Right kidney (tissue), 9 donors: ENCODE results near the gene IZUMO1.
"Not testable (repeated sequence)": the region's sequence is repeated elsewhere in the genome, so short reads cannot be mapped to it uniquely, and the experiment has no call there.

Experiments used
- DNase-seq: peaks from one replicate; pipeline ENCODE4 v3.0.0-alpha.2; 2016
- long read RNA-seq, 8 donors: transcript quantifications; one replicate each; lab custom pipeline, GENCODE V29; 2026

IZUMO1 gene
- long read RNA-seq, donor 1, result 0 reads
- long read RNA-seq, donor 2, result 0 reads
- long read RNA-seq, donor 3, result 0 reads
- long read RNA-seq, donor 4, result 0 reads
- long read RNA-seq, donor 5, result 0 reads
- long read RNA-seq, donor 6, result 0 reads
- long read RNA-seq, donor 7, result 0 reads
- long read RNA-seq, donor 8, result 0 reads

- DNase-seq, result peak; percentile 90
Observed at GRCh38 chr19:48746738-48747575, at the start of gene IZUMO1. Gene IZUMO1 (minus strand): TSS chr19:48746909. CDS start chr19:48745859, 1,050 bp downstream.

- no peak for DNase-seq
Observed at GRCh38 chr19:48795685-48796070, 49.0 kb upstream of the IZUMO1 start.

- DNase-seq, result peak; percentile 96
Observed at GRCh38 chr19:48795055-48795684, 48.5 kb upstream of the IZUMO1 start.

GRCh38 chr19:48794291-48794690 lies 47.6 kb upstream of the IZUMO1 start:
- no peak for DNase-seq

- no peak for DNase-seq
Observed at GRCh38 chr19:48793271-48793670, 46.6 kb upstream of the IZUMO1 start.

GRCh38 chr19:48787331-48787730 lies 40.6 kb upstream of the IZUMO1 start:
- not testable (repeated sequence) for DNase-seq

- DNase-seq, result not testable (repeated sequence)
Observed at GRCh38 chr19:48786422-48786821, 39.7 kb upstream of the IZUMO1 start.

GRCh38 chr19:48784527-48784926 lies 37.8 kb upstream of the IZUMO1 start:
- no peak for DNase-seq

GRCh38 chr19:48780631-48781391 lies 34.1 kb upstream of the IZUMO1 start:
- DNase-seq, result peak; percentile 43

GRCh38 chr19:48779636-48780035 lies 32.9 kb upstream of the IZUMO1 start:
- no peak for DNase-seq

- no peak for DNase-seq
Observed at GRCh38 chr19:48777720-48778119, 31.0 kb upstream of the IZUMO1 start.

- no peak for DNase-seq
Observed at GRCh38 chr19:48777139-48777538, 30.4 kb upstream of the IZUMO1 start.

GRCh38 chr19:48772503-48772953 lies 25.8 kb upstream of the IZUMO1 start:
- no peak for DNase-seq

GRCh38 chr19:48770734-48771472 lies 24.2 kb upstream of the IZUMO1 start:
- DNase-seq, result no peak

GRCh38 chr19:48770266-48770665 lies 23.6 kb upstream of the IZUMO1 start:
- DNase-seq, result no peak

- DNase-seq, result no peak
Observed at GRCh38 chr19:48768994-48769713, 22.4 kb upstream of the IZUMO1 start.

GRCh38 chr19:48768171-48768753 lies 21.6 kb upstream of the IZUMO1 start:
- DNase-seq, result not testable (repeated sequence)

- DNase-seq, result not testable (repeated sequence)
Observed at GRCh38 chr19:48765816-48766215, 19.1 kb upstream of the IZUMO1 start.

- no peak for DNase-seq
Observed at GRCh38 chr19:48760504-48761205, 13.9 kb upstream of the IZUMO1 start.

GRCh38 chr19:48757741-48758144 lies 11.0 kb upstream of the IZUMO1 start:
- DNase-seq, result no peak
